HG03571 (cell line): ENCODE results near the gene SMYD3.
A peak's percentile ranks its signal among the peaks of the same experiment; 100 is the strongest.
"Not testable (repeated sequence)": the region's sequence is repeated elsewhere in the genome, so short reads cannot be mapped to it uniquely, and the experiment has no call there.

Source experiments
- ATAC-seq: cut with Tn5 transposase; IDR thresholded peaks from one replicate; pipeline ENCODE4 v1.9.1; 2021; ENCODE audit not compliant: unreplicated experiment

SMYD3 gene

GRCh38 chr1:245825128-245825901 lies 681.8 kb downstream of the SMYD3 start:
- ATAC-seq: no peak

DNA sequence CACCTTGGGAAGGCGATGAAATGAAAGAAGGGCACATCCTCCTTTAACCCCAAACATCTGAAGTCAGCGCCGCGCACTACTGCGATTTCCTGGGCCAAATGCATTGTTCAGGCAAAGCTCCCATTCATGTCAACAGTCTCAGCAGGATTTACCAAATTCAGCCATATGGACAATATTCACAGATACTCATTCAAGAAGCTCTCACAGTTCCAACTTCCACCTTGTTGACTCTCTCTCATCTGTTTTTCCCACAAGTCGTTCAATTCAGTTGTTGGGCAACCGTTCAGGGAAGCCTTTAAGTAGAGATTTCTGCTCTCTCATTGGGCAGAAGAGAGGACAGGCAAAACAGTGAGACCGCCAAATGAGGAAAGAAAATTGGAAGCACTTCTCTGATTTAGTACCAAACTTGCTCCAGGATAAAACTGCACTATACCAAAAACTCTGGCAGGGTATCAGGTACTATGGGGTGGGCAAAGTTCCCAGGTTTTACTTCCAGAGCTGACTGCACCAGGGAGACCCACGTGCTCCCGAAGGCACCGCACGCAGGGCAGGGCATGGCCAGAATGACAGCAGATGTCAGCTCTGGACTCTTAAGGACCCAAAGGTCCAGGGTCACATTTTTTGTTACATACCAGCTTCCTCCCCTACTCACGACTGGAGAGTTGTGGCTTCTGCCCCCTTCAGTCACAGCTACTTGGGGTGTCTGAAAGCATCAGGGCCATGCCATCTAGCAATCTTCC lies 683.5 kb downstream of the SMYD3 start:
- no peak for ATAC-seq

DNA sequence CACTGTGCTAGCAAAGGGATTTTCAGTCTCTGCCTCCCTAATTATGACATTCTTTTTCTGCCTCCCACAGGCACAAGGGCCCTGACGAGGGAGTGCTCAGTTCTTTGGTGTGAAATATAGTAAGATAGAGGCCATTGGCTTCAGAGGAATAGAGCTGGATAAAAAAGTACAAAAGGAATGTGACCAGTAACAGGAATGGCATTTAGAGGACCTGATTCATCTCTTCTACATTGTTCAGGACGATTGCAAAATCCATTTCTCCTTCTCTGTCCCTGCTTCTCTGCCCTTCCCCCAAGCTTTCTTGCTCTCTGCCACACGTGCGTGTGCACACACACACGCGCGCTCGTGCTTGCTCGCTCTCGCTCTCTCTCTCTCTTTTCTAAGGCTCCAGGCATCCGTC lies 684.1 kb downstream of the SMYD3 start:
- no peak for ATAC-seq

DNA sequence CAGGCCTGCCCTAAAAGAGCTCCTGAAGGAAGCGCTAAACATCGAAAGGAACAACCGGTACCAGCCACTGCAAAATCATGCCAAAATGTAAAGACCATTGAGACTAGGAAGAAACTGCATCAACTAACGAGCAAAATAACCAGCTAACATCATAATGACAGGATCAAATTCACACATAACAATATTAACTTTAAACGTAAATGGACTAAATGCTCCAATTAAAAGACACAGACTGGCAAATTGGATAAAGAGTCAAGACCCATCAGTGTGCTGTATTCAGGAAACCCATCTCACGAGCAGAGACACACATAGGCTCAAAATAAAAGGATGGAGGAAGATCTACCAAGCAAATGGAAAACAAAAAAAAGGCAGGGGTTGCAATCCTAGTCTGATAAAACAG lies 688.7 kb downstream of the SMYD3 start:
- not testable (repeated sequence) for ATAC-seq

- not testable (repeated sequence) for ATAC-seq
Observed at GRCh38 chr1:245816496-245816895, 690.6 kb downstream of the SMYD3 start.

- ATAC-seq: no peak
Observed at GRCh38 chr1:245814651-245815050, 692.4 kb downstream of the SMYD3 start.

- no peak for ATAC-seq
Observed at GRCh38 chr1:245812278-245812677, 694.8 kb downstream of the SMYD3 start.

GRCh38 chr1:245810789-245811337 lies 696.2 kb downstream of the SMYD3 start:
- ATAC-seq: no peak

GRCh38 chr1:245810181-245810769 lies 696.8 kb downstream of the SMYD3 start:
- ATAC-seq: no peak

DNA sequence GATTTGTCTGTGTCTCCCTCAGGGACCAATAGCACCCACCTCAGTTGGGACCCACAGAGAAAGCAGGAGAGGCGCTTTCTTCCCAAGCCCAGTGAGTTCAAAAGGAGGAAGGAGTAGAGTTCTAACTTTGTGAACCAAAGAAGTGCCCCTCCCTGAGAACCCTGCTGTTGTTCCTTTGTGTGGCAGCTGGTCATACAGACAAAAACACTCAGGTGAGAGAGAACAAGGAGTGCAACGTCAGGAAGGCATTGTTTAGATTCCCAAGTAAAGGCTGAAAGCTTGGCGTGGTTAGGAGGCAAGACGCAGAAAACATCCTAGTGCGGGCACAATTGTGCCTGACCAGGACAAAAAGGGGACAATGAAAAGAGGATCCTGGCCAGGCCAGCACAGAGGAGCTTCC lies 697.7 kb downstream of the SMYD3 start:
- ATAC-seq: no peak

GRCh38 chr1:245807954-245808719 lies 698.9 kb downstream of the SMYD3 start:
- peak; percentile 37 for ATAC-seq

- peak; percentile 79 for ATAC-seq
Observed at GRCh38 chr1:245807306-245807705, 699.8 kb downstream of the SMYD3 start.

- ATAC-seq: no peak
Observed at GRCh38 chr1:245805532-245805931, 701.5 kb downstream of the SMYD3 start.

DNA sequence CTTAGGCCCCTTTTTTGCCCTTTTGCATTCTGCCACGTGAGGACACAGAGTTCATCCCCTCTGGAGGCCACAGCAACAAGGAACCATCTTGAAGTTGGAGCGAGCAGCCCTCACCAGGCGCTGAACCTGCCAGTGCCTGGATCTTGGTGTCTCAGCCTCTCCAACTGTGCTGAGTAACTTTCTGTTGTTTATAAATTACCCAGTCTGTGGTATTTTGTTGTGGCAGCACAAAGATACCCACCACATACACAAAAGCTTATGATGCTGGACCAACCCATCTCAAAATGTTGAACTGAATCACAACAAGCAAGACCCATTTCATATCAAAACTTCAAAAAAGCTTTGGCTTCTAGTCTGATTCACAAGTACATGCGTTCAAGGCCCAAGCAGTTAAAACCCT lies 702.4 kb downstream of the SMYD3 start:
- ATAC-seq: no peak

- no peak for ATAC-seq
Observed at GRCh38 chr1:245803666-245804037, 703.4 kb downstream of the SMYD3 start.

GRCh38 chr1:245802941-245803665 lies 704.0 kb downstream of the SMYD3 start:
- ATAC-seq: no peak

- no peak for ATAC-seq
Observed at GRCh38 chr1:245800901-245801605, 706.0 kb downstream of the SMYD3 start.

DNA sequence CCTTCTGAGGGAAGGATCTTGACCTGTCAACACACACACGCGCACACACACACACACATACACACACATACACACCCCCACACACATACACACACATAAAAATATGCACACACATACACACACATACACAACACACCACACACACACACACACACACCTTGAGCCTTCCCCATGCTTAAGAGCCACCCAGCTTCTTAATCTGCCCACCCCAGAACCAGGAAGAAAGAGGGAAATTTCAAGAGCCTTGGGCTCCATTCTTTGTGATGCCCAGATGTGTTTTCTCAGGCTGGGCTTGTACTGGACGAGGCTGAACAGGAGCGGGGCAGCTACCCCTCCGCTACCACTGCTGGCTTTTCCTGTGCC lies 708.7 kb downstream of the SMYD3 start:
- no peak for ATAC-seq

DNA sequence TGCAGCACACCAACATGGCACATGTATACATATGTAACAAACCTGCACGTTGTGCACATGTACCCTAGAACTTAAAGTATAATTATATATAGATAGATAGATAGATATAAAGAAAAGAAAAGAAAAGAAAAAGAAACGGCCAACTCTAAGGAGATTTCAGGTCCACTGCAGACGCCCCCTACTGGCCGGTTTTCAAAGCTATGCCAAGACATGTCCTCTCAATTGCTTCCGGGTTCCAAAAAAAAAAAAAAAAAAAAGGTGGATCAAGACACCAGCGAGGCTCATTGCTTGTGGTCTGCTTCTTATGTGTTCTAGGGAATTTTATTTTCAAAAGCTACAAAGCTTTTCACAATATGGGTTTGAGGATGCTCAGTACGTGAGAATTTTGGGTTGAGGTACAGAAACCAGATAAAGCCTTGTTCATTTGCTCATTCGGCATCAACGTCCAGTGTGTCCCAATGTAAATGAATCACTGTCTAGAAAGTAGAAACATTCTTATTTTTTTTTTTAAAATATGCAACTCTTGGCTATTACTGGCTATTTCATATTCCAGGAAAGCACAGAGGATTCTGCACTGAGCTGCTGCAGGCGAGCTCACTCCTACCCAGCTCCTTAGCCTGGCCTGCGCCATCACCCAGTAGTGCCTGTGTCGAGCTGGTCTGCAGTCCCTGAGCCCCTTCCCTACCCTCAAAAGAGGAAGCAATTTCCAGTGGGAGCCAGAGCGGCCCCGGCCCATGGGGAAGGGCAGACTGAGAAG lies 709.3 kb downstream of the SMYD3 start:
- no peak for ATAC-seq
